HEK293 (cell line): ENCODE measurements around the gene MVD.

Experiments used
- CTCF ChIA-PET: fragments of 350-600 bp; formaldehyde crosslinking; extraction: SDS; loops from one replicate; lab custom pipeline; 2021; ENCODE audit warnings: antibody characterized with exemption; lab: Yijun Ruan, JAX
- POLR2A ChIA-PET: fragments of 300-600 bp; formaldehyde crosslinking; extraction: SDS; loops from one replicate; lab custom pipeline; 2020; ENCODE audit warnings: antibody characterized with exemption, inconsistent platforms; lab: Yijun Ruan, JAX
- H3K27ac ChIP-seq: fragments of 200-500 bp; sonication (Bioruptor generic); 2 replicates; pipeline ENCODE4 v1.5.1; 2014; ENCODE audit warnings: low read depth, low read length, control low read depth, inconsistent platforms; ENCODE audit errors: extremely low read depth
- H3K36me3 ChIP-seq, 2 experiments: fragments of 200-500 bp in 1 of 2; sonication (Bioruptor generic) in 1 of 2; 1 replicate in 1 of 2; 2 replicates in 1 of 2; pipeline ENCODE4 v1.5.1; 2014 to 2017; ENCODE audit warnings: inconsistent platforms in 2 of 2, low read length in 2 of 2; ENCODE audit not compliant: control insufficient read depth in 2 of 2, insufficient read depth in 1 of 2
- H3K4me1 ChIP-seq: fragments of 200-500 bp; sonication (Bioruptor generic); 2 replicates; pipeline ENCODE4 v1.5.1; 2014; ENCODE audit warnings: mild to moderate bottlenecking, low read length, inconsistent platforms; ENCODE audit not compliant: control insufficient read depth, insufficient read depth
- H3K4me3 ChIP-seq: 2 replicates; pipeline ENCODE4 v1.5.1; 2011; ENCODE audit warnings: low read depth, mild to moderate bottlenecking, control low read depth, low read length, moderate library complexity
- H3K9me3 ChIP-seq: fragments of 200-500 bp; sonication (Bioruptor generic); 2 replicates; pipeline ENCODE4 v1.5.1; 2014; ENCODE audit warnings: low read depth, low read length, inconsistent platforms; ENCODE audit not compliant: control insufficient read depth, insufficient read depth
- GLIS1 ChIP-seq: fragments of 450-650 bp; formaldehyde crosslinking; IDR thresholded peaks from 2 replicates; pipeline ENCODE4 v1.5.1; 2016; ENCODE audit warnings: missing biosample characterization, missing genetic modification characterization
- KLF16 ChIP-seq: fragments of 450-650 bp; formaldehyde crosslinking; IDR thresholded peaks from 2 replicates; pipeline ENCODE4 v1.5.1; 2017; ENCODE audit warnings: missing biosample characterization, missing genetic modification characterization
- SP3 ChIP-seq: fragments of 450-650 bp; formaldehyde crosslinking; IDR thresholded peaks from 2 replicates; pipeline ENCODE4 v1.5.1; 2016; ENCODE audit warnings: missing biosample characterization, missing genetic modification characterization
- ZBTB26 ChIP-seq: fragments of 450-650 bp; formaldehyde crosslinking; optimal IDR thresholded peaks from 2 replicates; pipeline ENCODE3; 2016; ENCODE audit warnings: missing biosample characterization, mild to moderate bottlenecking, missing genetic modification characterization
- ZBTB48 ChIP-seq: fragments of 450-650 bp; formaldehyde crosslinking; IDR thresholded peaks from 2 replicates; pipeline ENCODE4 v1.5.1; 2016; ENCODE audit warnings: missing biosample characterization, missing genetic modification characterization
- ZNF132 ChIP-seq: fragments of 450-650 bp; formaldehyde crosslinking; IDR thresholded peaks from 2 replicates; pipeline ENCODE4 v1.5.1; 2017; ENCODE audit warnings: missing biosample characterization, missing genetic modification characterization, borderline replicate concordance
- ZNF174 ChIP-seq: fragments of 450-650 bp; formaldehyde crosslinking; IDR thresholded peaks from 2 replicates; pipeline ENCODE4 v1.5.0; 2017; ENCODE audit warnings: missing biosample characterization, mild to moderate bottlenecking, missing genetic modification characterization
- ZNF18 ChIP-seq: fragments of 450-650 bp; formaldehyde crosslinking; IDR thresholded peaks from 2 replicates; pipeline ENCODE4 v1.5.1; 2016; ENCODE audit warnings: missing biosample characterization, missing genetic modification characterization
- ZNF202 ChIP-seq: fragments of 450-650 bp; formaldehyde crosslinking; IDR thresholded peaks from 2 replicates; pipeline ENCODE4 v1.5.1; 2016; ENCODE audit warnings: missing biosample characterization, missing genetic modification characterization, borderline replicate concordance
- ZNF266 ChIP-seq: fragments of 450-650 bp; formaldehyde crosslinking; IDR thresholded peaks from 2 replicates; pipeline ENCODE4 v1.5.1; 2016; ENCODE audit warnings: missing biosample characterization, missing genetic modification characterization, low read depth
- ZNF366 ChIP-seq: fragments of 450-650 bp; formaldehyde crosslinking; conservative IDR thresholded peaks from 2 replicates; pipeline ENCODE4 v1.5.1; 2016; ENCODE audit warnings: missing biosample characterization, missing genetic modification characterization
- ZNF48 ChIP-seq: fragments of 450-650 bp; formaldehyde crosslinking; IDR thresholded peaks from 2 replicates; pipeline ENCODE4 v1.5.1; 2016; ENCODE audit warnings: missing biosample characterization, missing genetic modification characterization
- ZNF555 ChIP-seq: fragments of 450-650 bp; formaldehyde crosslinking; conservative IDR thresholded peaks from 2 replicates; pipeline ENCODE4 v1.5.1; 2017; ENCODE audit warnings: missing biosample characterization, mild to moderate bottlenecking, missing genetic modification characterization, inconsistent platforms
- ZNF580 ChIP-seq: fragments of 450-650 bp; formaldehyde crosslinking; IDR thresholded peaks from 2 replicates; pipeline ENCODE4 v1.5.1; 2016; ENCODE audit warnings: missing biosample characterization, missing genetic modification characterization
- ZSCAN5A ChIP-seq: fragments of 450-650 bp; formaldehyde crosslinking; IDR thresholded peaks from 2 replicates; pipeline ENCODE4 v1.5.1; 2016; ENCODE audit warnings: missing biosample characterization, missing genetic modification characterization
- TF ChIP-seq, protein P1 (sequence below): fragments of 450-650 bp; formaldehyde crosslinking; conservative IDR thresholded peaks from 2 replicates; pipeline ENCODE4 v1.5.1; 2016; ENCODE audit warnings: low read depth, missing biosample characterization, missing genetic modification characterization

The MVD gene

GRCh38 chr16:88691129-88691813 is 28.4 kb upstream of the MVD start:
- no peak for TF ChIP-seq ZBTB26 (tag by site-specific recombination)
- TF ChIP-seq ZNF132 (tag by site-specific recombination) = no peak
- TF ChIP-seq ZNF174 (tag by site-specific recombination) = no peak
- no peak for TF ChIP-seq ZNF555
- TF ChIP-seq ZNF580 = no peak
- no peak for TF ChIP-seq ZNF366 (tag by site-specific recombination)
- no peak for TF ChIP-seq KLF16
- TF ChIP-seq ZBTB48 (tag by site-specific recombination) = no peak
- no peak for TF ChIP-seq ZNF202
- TF ChIP-seq GLIS1 (tag by site-specific recombination) = no peak
- no peak for TF ChIP-seq ZNF18 (tag by site-specific recombination)
- TF ChIP-seq, protein P1, sequence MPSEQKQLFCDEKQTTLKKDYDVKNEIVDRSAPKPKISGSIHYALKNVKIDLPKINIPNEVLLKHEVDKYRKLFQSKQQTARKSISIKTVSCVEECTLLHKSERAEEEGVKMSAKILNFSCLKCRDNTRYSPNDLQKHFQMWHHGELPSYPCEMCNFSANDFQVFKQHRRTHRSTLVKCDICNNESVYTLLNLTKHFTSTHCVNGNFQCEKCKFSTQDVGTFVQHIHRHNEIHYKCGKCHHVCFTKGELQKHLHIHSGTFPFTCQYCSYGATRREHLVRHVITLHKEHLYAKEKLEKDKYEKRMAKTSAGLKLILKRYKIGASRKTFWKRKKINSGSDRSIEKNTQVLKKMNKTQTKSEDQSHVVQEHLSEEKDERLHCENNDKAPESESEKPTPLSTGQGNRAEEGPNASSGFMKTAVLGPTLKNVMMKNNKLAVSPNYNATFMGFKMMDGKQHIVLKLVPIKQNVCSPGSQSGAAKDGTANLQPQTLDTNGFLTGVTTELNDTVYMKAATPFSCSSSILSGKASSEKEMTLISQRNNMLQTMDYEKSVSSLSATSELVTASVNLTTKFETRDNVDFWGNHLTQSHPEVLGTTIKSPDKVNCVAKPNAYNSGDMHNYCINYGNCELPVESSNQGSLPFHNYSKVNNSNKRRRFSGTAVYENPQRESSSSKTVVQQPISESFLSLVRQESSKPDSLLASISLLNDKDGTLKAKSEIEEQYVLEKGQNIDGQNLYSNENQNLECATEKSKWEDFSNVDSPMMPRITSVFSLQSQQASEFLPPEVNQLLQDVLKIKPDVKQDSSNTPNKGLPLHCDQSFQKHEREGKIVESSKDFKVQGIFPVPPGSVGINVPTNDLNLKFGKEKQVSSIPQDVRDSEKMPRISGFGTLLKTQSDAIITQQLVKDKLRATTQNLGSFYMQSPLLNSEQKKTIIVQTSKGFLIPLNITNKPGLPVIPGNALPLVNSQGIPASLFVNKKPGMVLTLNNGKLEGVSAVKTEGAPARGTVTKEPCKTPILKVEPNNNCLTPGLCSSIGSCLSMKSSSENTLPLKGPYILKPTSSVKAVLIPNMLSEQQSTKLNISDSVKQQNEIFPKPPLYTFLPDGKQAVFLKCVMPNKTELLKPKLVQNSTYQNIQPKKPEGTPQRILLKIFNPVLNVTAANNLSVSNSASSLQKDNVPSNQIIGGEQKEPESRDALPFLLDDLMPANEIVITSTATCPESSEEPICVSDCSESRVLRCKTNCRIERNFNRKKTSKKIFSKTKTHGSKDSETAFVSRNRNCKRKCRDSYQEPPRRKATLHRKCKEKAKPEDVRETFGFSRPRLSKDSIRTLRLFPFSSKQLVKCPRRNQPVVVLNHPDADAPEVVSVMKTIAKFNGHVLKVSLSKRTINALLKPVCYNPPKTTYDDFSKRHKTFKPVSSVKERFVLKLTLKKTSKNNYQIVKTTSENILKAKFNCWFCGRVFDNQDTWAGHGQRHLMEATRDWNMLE (tag by site-specific recombination) = no peak
- TF ChIP-seq SP3 (tag by site-specific recombination) = no peak
- no peak for TF ChIP-seq ZNF48 (tag by site-specific recombination)
- CTCF ChIA-PET = interaction anchor here (1.0 kb wide), 1 partner anchor 18 kb away, joined by 4 read pairs; no protein-coding TSS in a partner anchor
- Histone ChIP-seq H3K27ac (no peak overlapping the region), H3K9me3 (no peaks in the 10 kb centered on the region), H3K4me1 (peaks cover 3% of the 10 kb centered on the region; the same call in 1 of the 2 replicates), H3K36me3 (peaks cover 0 to 5% of the 10 kb centered on the region in 2 experiments; a peak in 1 of 3 replicates), H3K4me3 (no peak overlapping the region)
- POLR2A ChIA-PET = no interaction called here

- Histone ChIP-seq H3K27ac (no peak overlapping the region), H3K9me3 (no peaks in the 10 kb centered on the region), H3K36me3 (no peaks in the 10 kb centered on the region), H3K4me3 (no peak overlapping the region), H3K4me1 (peaks cover 6% of the 10 kb centered on the region; the same call in 1 of the 2 replicates)
- POLR2A ChIA-PET = no interaction called here
- CTCF ChIA-PET = no interaction called here
- peak; percentile 85 for TF ChIP-seq ZNF266
- no peak for TF ChIP-seq ZSCAN5A (tag by site-specific recombination)
Measured at GRCh38 chr16:88690341-88691128, 27.6 kb upstream of the MVD start.
